ENCODE measurements around the gene IRF2BP1.

Gene IRF2BP1, protein sequence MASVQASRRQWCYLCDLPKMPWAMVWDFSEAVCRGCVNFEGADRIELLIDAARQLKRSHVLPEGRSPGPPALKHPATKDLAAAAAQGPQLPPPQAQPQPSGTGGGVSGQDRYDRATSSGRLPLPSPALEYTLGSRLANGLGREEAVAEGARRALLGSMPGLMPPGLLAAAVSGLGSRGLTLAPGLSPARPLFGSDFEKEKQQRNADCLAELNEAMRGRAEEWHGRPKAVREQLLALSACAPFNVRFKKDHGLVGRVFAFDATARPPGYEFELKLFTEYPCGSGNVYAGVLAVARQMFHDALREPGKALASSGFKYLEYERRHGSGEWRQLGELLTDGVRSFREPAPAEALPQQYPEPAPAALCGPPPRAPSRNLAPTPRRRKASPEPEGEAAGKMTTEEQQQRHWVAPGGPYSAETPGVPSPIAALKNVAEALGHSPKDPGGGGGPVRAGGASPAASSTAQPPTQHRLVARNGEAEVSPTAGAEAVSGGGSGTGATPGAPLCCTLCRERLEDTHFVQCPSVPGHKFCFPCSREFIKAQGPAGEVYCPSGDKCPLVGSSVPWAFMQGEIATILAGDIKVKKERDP

DNA sequence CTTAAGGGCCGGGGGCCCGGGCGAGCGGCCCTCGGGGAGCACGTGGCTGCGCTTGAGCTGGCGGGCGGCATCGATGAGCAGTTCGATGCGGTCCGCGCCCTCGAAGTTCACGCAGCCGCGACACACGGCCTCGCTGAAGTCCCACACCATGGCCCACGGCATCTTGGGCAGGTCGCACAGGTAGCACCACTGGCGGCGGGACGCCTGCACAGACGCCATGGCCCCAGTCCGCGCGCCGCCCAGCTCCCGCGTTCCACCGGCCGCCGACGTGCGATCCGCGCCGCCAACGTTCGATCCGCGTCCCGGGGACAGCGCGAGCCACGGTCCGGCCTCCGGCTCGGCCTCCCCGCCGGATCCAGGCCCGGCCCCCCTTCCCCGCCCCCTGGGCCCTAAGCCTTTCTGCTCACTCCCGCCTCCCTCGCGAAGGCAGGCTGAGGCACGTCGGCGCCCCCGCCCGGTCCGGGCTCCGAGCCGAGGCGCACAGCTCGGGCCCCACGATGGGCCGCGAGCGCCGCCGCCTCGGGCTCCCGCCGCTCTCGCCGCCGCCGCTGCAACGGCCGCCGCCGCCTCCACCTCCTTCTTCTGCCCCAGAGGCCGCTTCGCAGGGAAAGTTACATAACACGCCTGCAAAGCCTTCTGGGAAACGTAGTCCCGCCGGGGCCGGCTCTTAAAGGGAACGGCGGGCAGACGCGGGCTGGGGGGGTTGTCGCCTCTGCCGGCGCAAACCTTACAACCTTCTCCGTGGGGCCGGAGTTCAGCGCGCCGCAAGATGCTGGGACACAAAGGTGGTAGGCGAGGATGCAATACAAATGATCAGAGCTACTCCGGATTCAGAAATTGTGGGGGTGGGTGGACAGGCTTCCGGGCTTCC is at the start of gene IRF2BP1:
Gene IRF2BP1, minus strand, starts transcription at position 586 of the 871 bp plus-strand sequence. Its CDS starts 367 bp downstream, at position 219.
- peak; percentile 78 for DNase-seq

DNA sequence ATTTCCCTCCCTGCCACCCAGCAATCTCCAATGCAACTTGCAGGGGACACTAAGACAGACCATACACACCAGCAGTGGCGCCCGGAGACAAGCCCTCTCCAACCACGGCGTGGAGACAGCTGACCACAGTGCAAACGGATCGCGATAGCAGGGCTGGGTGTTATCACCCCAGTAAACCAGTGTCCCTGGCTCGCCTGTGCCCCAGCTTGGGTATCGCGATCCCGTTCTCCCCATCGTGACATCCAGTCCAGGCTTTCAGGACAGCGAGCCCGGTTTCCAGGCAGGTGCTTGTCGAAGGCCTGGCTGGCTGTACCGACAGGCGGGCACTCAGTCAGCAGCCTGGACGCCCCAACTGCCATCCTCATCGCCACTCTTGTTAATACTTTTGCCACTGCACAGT is 49.3 kb upstream of the IRF2BP1 start:
- DNase-seq = no peak

DNA sequence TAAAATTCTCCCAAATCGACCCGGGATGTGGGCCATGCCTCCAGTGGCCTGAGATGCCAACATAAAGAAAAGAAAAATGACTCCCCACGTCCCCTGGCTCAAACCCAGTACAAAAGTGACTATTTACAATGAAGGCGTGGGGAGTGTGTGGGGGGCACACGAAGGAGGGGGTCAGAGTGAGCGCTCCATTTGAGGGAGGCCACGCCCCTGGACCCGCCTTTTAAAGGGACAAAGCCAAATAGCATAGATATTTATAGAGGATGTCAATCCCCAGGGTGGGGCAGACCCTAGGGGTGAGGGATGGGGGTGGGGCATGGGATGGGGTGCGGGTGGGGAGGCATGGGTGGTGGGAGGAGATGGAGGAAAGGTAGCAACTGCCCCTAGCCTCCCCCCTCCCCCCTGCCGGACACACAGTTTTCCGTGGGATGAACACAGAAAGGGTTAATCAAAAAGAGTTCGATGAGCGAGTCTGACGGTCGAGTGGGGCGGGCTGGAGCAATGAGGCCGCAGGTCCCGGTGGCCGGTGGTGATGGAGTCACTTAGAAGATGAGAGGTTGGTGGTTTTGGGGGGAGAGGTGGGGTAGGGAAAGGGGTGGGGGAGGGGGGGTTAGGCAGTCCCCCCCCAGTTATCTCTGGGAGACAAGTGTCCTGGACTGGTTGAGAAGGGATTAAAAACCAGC is 48.8 kb upstream of the IRF2BP1 start:
- DNase-seq = no peak

DNA sequence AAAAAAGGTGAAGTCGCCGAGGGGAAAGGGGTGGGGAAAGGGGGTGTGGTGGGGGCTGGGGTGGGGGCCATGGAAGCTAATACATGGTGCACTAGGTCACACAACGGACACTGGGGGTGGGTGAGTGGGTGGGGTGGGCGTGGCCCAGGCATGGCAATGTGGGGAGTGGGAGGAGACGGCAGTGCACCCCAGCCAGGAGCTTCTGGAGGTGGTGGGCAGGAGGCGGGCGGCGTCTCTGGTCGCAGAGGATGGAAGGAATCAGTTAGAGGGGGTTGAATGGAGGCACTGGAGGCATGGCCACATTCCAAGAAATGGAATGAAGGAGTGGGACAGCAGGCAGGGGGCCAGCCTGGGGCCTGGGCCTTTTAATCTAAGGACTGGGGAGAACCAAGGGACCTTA is 47.8 kb upstream of the IRF2BP1 start:
- DNase-seq = no peak

DNA sequence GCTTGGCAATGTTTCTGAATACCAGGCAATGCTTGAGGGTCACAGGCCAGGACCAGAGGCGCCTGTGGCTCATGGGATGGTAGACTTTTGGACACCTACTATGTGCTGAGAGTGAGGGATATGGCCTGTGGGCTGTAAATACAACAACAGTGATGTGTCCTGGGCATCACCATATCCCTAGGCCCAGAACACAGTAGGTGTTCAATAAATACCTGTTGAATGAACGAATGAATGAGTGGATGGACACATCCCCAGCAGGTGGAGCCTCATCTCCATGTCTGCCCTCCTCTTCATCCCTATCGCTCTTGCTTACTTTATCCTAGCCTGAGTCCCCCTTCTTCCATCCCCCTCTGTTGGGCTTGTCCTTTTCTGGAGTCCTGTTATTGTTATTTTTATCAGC is 45.1 kb upstream of the IRF2BP1 start:
- no peak for DNase-seq

DNA sequence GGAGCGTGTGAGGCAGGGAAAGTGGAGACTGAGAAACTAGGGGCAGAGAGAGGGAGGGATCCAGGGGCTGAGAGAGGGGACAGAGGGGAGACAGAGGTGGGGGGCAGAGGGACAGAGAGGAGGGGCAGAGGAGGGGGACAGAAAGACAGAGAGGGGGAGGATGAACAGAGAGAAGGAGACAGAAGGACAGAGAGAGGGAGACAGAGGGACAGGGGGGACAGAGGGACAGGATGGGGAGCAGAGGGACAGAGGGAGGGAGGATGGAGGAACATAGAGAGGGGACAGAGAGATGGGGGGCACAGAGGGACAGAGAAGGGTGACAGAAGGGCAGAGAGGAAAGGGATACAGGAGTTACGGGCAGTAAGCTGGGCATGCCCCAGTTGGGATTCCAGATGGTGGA is 43.3 kb upstream of the IRF2BP1 start:
- DNase-seq = no peak

DNA sequence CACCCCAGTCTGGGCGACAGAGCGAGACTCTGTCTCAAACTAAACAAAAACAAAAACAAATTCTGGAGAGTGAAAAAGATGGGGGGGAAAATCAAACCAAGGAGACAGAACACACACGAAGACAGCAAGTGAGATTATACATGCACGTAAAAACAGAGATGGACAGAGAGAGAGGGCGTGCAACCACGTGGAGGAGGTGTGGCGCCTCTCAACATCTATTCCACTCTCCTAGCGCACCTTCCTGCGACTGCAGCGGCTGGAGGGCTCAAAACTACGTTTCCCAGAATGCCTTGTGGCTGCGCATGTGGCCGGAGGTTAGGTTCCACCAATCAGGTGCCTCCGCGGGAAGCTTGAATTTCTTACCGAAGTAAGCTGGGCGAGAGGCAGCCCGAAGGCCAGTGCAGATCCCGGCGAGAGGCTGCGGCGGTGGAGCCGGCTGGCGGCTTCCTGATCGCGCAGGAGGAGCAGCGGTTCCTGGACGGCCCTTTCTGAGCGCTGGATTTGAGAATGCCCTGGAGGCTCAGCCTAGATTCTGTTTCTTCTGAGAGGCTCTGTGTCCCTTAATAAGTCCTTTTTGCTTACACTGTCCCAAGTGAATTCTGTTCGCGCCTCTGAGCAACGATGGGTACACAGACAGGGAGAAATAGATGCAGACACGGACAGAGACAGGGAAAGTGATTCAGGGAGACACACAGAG is 41.8 kb upstream of the IRF2BP1 start:
- peak; percentile 80 for DNase-seq

DNA sequence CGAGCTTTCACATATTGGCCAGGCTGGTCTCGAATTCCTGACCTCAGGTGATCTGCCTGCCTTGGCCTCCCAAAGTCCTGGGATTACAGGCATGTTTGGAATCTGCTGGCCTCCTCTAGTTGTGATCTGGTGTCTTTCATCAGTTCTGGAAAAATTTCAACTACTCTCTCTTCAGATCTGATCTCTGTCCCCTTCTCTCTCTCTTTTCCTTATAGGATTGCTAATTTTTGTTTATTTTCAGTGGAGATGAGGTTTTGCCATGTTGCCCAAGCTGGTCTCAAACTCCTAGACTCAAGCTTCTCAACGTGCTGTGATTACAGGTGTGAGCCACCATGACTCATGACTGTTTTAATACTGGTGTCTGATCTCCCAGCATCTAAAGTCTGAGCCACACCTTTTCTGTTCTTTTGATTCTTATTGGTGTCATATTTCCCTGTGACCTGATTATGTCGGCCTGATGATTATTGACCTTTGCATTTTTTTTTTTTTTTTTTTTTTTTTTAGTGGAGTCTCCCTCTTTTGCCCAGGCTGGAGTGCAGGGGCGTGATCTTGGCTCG is 39.0 kb upstream of the IRF2BP1 start:
- DNase-seq = no peak

DNA sequence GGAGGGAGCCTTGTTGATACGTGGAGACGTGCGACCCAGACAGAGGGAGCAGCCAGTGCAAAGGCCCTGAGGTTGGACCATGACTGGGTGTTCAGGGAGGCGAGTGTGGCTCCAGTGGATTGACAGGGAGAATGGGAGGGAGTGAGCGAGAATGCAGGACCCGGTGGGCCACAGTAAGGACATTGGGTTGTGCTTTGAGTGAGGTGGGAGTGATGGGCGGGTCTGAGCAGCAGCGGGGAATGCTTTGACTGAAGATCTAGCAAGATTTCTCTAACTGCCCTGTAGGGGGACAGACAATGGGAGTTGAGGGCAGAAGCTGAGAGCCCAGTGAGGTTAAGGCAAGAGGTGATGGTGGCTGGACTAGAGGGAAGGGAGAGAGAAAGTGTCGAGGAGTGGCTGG is 36.3 kb upstream of the IRF2BP1 start:
- no peak for DNase-seq

DNA sequence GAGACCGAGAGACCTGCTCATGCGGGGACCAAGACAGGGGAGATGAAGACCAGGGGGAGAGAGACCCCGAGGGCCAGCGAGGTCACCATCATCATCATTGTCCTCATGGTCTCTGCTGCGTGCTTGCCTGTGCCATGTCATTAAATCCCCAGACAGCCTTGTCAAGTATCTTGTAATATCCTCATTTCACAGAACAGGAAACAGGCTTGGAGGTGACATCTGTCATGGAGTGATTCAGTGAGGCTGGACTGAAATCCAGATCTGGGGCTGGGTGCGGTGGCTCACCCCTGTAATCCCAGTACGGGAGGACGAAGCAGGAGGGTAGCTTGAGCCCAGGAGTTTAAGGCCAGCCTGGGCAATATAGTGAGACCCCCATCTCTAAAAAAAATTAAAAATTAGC is 34.5 kb upstream of the IRF2BP1 start:
- no peak for DNase-seq

DNA sequence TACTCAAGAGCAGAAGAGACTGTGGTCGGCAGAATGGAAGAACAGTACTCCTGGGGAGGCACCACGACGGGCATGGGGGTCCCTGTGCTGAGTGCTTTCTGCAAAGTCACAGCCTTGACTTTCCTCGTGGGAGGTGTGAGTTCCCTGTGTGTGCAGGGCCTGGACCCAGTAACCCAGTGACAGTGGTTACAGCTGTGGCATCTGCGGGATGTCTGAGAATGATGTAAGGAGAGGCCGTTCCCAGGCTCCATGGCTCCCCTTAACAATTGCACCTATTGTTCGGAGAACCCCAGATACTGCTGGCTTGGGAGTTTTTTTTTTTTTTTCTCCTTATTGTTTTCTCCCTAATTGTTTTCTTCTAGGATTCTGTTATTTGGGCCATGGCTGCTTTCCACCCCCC is 33.7 kb upstream of the IRF2BP1 start:
- DNase-seq = no peak

DNA sequence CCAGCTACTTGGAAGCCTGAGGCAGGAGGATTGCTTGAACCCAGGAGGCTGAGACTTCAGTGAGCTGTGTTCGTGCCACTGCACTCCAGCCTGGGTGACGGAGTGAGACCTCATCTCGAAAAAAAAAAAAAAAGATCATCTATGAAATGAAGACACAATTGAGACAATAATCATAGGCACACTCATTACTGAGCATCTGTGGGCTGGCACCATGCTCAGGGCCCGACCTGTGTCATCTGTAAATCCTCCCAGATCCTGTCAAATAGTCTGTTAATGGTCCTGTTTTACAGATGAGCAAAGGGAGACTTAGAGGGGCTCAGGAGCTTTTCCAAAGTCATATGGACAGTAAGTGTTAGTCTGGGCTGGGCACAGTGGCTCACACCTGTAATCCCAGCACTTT is 32.8 kb upstream of the IRF2BP1 start:
- DNase-seq = no peak

DNA sequence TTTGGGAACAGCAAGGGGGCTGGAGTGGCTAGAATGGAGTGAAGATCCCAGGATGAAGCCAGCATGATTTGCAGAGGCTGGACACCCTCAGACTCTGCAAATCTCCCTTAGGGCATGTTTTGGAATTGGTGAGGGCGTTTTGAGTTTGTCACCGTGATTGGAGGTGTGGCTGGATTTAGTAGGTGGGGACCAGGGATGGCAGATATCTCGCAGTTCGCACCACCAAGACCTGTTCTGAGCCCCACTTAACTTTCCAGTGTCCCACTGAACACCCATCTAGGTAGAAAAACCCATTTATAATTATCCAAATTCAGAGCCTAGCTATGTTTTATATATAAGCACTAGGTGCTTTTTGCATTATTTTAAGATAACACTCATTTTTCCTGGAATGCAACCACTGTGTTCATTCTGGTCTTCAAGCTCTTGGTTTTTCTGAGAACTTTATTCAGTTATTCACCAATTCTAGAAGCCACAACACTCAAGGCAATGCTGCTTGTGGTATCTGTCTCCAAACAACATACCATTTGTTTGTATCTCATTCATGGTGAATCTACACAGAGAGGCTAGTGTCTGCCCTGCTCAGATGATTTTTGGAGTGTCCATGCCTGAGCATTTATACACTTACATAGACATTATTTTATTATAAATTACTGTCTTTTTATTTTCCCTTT is 31.6 kb upstream of the IRF2BP1 start:
- DNase-seq = no peak

DNA sequence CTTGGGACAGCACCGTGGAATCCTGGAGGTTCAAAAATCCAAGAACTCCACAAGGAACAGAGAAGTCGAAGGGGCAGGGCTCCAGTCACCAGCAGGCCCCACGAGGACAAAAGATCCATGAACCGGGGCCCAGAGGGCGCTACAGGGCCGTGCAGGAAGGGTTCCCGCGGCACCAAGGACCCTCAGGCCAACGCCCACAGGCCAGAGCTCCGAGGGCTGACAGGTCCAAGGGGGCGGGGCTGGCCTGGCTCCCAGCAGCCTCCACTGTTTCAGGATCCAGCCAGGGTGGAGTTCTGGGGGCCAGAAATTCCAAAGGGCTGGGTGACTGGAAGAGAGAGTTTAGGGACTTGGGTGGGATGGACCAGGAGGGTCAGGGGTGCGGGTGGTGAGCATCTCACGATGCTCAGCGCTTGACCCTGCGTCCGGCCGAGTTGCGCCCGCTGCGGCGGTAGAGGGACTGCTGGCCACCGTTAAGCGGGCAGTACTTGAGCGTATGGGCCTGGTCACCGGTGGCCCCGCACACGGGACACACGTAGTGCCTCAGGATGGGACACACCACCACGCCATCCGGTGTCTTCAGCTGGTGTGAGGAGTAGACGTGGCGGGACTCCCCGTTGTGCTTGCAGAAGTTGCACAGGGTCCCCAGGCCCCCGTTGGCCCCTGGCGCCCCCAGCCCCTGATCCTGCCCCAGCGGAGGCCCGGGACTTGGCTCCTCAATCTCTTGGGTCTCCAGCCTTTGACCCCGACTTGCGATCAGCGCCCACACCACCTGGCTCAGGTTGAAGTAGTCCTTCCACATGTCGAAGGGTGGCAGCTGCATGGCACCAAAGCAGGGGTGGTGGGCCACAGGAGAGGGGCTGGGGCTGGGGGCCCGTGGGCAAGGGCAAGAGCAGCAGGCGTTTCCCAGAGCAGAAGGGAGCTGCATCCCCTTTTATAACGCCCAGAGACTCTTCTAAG is 28.2 kb upstream of the IRF2BP1 start, which contains the start of gene NANOS2:
Gene NANOS2, minus strand, starts transcription at position 905 of the 957 bp plus-strand sequence. Its CDS starts 85 bp downstream, at position 820.
- DNase-seq = no peak

DNA sequence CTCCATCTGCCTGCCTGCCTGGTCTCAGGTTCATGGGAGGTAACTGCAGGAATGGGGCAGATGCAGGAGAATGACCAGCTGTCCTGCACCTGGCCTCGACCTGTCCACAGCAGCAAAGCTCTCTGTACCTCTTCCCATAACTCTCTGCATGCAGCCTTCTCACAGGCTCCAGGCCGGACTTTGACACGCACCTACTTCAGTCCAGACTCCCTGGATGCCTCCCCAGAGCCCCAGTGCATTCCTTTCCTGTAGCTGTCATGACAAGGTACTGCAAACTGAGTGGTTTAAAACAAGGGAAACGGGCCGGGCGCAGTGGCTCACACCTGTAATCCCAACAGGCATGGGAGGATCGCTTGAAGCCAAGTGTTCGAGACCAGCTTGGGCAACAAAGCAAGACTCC is 25.4 kb upstream of the IRF2BP1 start:
- DNase-seq = no peak

DNA sequence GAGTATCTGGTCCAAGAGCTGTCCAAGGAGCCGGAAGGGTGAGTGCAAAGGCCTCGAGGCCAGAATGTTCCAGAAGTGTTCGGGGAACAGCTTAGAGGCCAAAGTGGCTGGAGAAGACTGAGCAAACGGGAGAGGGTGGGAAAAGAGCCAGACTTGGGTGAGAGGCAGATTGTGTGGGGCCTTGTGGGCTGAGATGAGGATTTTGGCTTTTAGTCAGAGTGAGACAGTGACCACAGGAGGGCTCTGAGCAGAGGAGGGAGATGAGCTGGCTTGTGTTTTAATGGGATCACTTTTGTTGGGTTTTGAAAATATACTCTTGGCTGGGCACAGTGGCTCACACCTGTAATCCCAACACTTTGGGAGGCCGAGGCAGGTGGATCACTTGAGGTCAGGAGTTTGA is 23.0 kb upstream of the IRF2BP1 start:
- no peak for DNase-seq

DNA sequence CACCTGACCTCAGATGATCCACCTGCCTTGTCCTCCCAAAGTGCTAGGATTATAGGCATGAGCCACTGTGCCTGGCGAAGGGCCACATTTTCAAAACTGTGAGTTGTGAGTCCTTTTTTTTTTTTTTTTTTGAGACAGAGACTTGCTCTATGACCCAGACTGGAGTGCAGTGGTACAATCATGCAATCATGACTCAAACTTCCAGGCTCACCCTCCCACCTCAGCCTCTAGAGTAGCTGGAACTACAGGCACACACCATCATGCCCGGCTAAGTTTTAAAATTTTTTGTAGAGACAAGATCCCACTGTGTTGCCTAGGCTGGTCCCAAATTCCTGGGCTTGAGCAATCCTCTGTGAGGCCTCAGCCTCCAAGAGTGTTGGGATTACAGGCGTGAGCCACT is 20.3 kb upstream of the IRF2BP1 start:
- DNase-seq = no peak

DNA sequence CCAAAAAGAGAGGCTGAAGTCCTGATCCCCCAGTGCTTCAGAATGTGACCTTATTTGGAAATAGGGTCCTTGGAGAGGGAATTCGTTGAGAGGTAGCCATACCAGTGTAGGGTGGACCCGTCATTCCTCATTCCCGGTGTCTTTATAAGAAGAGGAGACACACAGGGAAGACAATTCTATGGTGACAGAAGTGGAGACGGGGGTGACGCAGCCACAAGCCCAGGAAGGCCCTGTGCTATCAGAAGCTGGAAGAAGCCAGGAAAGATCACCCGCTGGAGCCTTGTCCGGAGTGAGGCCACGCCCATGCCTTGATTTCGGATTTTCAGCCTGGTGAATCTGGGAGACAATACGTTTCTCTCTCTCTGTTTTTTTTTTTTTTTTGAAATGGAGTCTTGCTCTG is 19.1 kb upstream of the IRF2BP1 start:
- no peak for DNase-seq

DNA sequence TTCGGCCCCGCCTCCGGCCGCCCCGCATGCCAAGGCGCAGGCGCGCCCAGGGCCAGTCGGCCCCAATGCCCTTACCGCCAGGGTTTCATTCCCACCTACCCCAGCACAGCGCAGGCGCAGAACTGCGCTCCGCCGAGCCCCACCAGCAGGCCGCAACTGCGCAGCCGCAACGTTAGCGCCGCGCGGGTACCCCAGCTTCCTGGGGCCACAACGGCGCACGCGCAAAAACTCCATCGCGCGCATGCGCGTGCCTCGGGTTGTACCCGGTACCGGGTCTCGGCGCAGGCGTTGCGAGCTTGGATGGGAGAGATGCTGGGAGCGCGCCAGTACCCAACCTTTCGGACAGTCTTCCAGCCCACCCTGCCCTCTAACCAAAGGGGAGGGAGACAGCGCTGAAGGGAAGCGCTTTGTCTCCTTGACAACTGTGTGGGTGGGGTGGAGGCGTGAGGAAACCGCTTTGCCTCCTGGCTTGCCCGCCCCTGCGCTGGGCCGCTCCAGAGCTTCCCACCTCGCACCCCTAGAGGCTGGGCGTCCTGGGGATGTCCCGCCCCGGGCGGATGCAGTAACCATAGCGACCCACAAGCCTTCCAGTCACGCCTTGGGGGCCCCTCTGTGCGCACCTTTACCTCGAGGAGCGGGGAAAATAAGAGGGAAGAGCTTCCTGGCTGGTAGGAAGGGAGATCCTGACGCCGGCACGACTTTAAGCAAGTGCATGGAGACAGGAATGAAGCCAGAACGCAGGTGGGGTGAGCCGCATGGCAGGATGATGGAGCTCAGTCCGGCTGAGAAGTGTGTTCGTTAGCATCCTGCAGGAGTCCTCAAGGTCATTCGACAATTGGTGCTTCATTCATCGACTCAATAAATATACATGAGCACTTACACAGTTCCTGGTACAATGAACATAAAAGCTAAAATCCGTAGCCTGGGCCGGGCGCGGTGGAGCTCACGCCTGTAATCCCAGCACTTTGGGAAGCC is 17.0 kb upstream of the IRF2BP1 start:
- peak; percentile 100 for DNase-seq
